Measurements from ENCODE around the gene DIO2.

DIO2 gene

GRCh38 chr14:80167793-80168448, 43.4 kb downstream of the DIO2 start:
- DNase-seq (ENCODE audit: low read depth) = no peak

- no peak for DNase-seq (ENCODE audit: low read depth)
Measured at GRCh38 chr14:80164991-80165721, 46.1 kb downstream of the DIO2 start.

- DNase-seq (ENCODE audit: low read depth) = no peak
Measured at GRCh38 chr14:80152763-80153162, 58.5 kb downstream of the DIO2 start.

GRCh38 chr14:80152166-80152565, 59.1 kb downstream of the DIO2 start:
- no peak for DNase-seq (ENCODE audit: low read depth)

- no peak for DNase-seq (ENCODE audit: low read depth)
Measured at GRCh38 chr14:80150301-80150700, 61.0 kb downstream of the DIO2 start.

Measured in GM04504 (cell line).